IMR-90 (cell line): ENCODE data around the gene RNF38. TPM values are rescaled to one million over a fixed set of nuclear protein-coding genes. Genes with fewer than 3 reads are reported as not detected.

Source experiments
- ATAC-seq: fragments of 200-7000 bp; cut with Tn5 transposase; 2 replicates; pipeline ENCODE4 v1.9.1; 2020; ENCODE audit warnings: low read depth, mild to moderate bottlenecking, moderate library complexity
- BruUV-seq: library from RNA; stranded (reverse); fragments of 400-500 nt; replicated peaks from 2 replicates; lab custom pipeline; 2021; lab: Mats Ljungman, UMichigan
- CTCF ChIA-PET: fragments of 300-600 bp; formaldehyde crosslinking; extraction: SDS; loops from one replicate; lab custom pipeline; 2021; ENCODE audit warnings: antibody characterized with exemption; lab: Yijun Ruan, JAX
- POLR2A ChIA-PET: fragments of 300-600 bp; sonication (Branson Sonifier 250); formaldehyde crosslinking; loops from one replicate; lab custom pipeline; 2022; ENCODE audit warnings: antibody characterized with exemption; ENCODE audit not compliant: unreplicated experiment; lab: Charles Lee
- DNase-seq: peaks from one replicate; pipeline ENCODE4 v3.0.0; 2013
- H2AFZ ChIP-seq: replicated peaks from 2 replicates; pipeline ENCODE3; 2013; ENCODE audit warnings: low read length, mild to moderate bottlenecking; ENCODE audit not compliant: poor library complexity
- H2AK5ac ChIP-seq: 2 replicates; pipeline ENCODE4 v1.6.1; 2013; ENCODE audit warnings: low read depth, low read length, inconsistent platforms
- H2AK9ac ChIP-seq: replicated peaks from 2 replicates; pipeline ENCODE3; 2013; ENCODE audit warnings: mild to moderate bottlenecking, low read depth, low read length, moderate library complexity; ENCODE audit not compliant: poor library complexity
- H2BK120ac ChIP-seq: 2 replicates; pipeline ENCODE4 v1.6.1; 2013; ENCODE audit warnings: low read depth, low read length, inconsistent platforms
- H2BK15ac ChIP-seq: 3 replicates; pipeline ENCODE4 v1.6.1; 2013; ENCODE audit warnings: low read depth, low read length, inconsistent platforms
- H2BK20ac ChIP-seq: 2 replicates; pipeline ENCODE4 v1.6.1; 2013; ENCODE audit warnings: low read depth, mild to moderate bottlenecking, inconsistent platforms, low read length, moderate library complexity
- H2BK5ac ChIP-seq: 2 replicates; pipeline ENCODE4 v1.6.1; 2013; ENCODE audit warnings: mild to moderate bottlenecking, low read depth, low read length, inconsistent platforms; ENCODE audit not compliant: poor library complexity, severe bottlenecking
- H3K14ac ChIP-seq: replicated peaks from 2 replicates; pipeline ENCODE4 v1.6.1; 2013; ENCODE audit warnings: low read depth, low read length, inconsistent platforms
- H3K18ac ChIP-seq: 2 replicates; pipeline ENCODE4 v1.6.1; 2013; ENCODE audit warnings: low read depth, low read length, control low read depth
- H3K23ac ChIP-seq: 2 replicates; pipeline ENCODE4 v1.6.1; 2013; ENCODE audit warnings: low read depth, low read length, inconsistent platforms
- H3K27ac ChIP-seq: 2 replicates; pipeline ENCODE4 v1.5.1; 2013; ENCODE audit warnings: mild to moderate bottlenecking, control low read depth, low read length; ENCODE audit not compliant: insufficient read depth
- H3K27me3 ChIP-seq: 2 replicates; pipeline ENCODE4 v1.6.1; 2013; ENCODE audit warnings: low read length; ENCODE audit not compliant: control insufficient read depth, insufficient read depth
- H3K36me3 ChIP-seq: 2 replicates; pipeline ENCODE4 v1.6.1; 2013; ENCODE audit warnings: low read length, mixed read lengths; ENCODE audit not compliant: control insufficient read depth, insufficient read depth
- H3K4ac ChIP-seq: 2 replicates; pipeline ENCODE4 v1.6.1; 2013; ENCODE audit warnings: low read depth, low read length, inconsistent platforms
- H3K4me1 ChIP-seq: 2 replicates; pipeline ENCODE4 v1.6.1; 2013; ENCODE audit warnings: low read length, mixed read lengths; ENCODE audit not compliant: control insufficient read depth, insufficient read depth
- H3K4me2 ChIP-seq: 2 replicates; pipeline ENCODE4 v1.6.1; 2013; ENCODE audit warnings: low read depth, mild to moderate bottlenecking, control low read depth, low read length, moderate library complexity
- H3K4me3 ChIP-seq: 2 replicates; pipeline ENCODE4 v1.5.1; 2013; ENCODE audit warnings: low read depth, mild to moderate bottlenecking, control low read depth, low read length, moderate library complexity; ENCODE audit not compliant: insufficient read depth
- H3K56ac ChIP-seq: 2 replicates; pipeline ENCODE4 v1.6.1; 2013; ENCODE audit warnings: low read length, inconsistent platforms; ENCODE audit not compliant: insufficient read depth; ENCODE audit errors: extremely low read depth
- H3K79me1 ChIP-seq, 2 experiments: 2 replicates each; pipeline ENCODE4 v1.6.1; 2013; ENCODE audit warnings: low read length in 2 of 2, inconsistent platforms in 1 of 2, low read depth in 1 of 2
- H3K9ac ChIP-seq: 2 replicates; pipeline ENCODE4 v1.6.1; 2013; ENCODE audit warnings: low read depth, low read length, control low read depth
- H3K9me1 ChIP-seq: 2 replicates; pipeline ENCODE4 v1.6.1; 2013; ENCODE audit warnings: low read length, inconsistent platforms; ENCODE audit not compliant: insufficient read depth
- H3K9me3 ChIP-seq: 2 replicates; pipeline ENCODE4 v1.6.1; 2013; ENCODE audit warnings: low read length; ENCODE audit not compliant: control insufficient read depth, insufficient read depth
- H4K20me1 ChIP-seq: 2 replicates; pipeline ENCODE4 v1.6.1; 2013; ENCODE audit warnings: low read length, inconsistent platforms; ENCODE audit not compliant: insufficient read depth
- H4K5ac ChIP-seq: 2 replicates; pipeline ENCODE4 v1.6.1; 2013; ENCODE audit warnings: mild to moderate bottlenecking, low read depth, low read length, control low read depth
- H4K8ac ChIP-seq, 2 experiments: 2 replicates each; pipeline ENCODE4 v1.6.1; 2013; ENCODE audit warnings: low read depth in 2 of 2, low read length in 2 of 2, control low read depth in 1 of 2, inconsistent platforms in 1 of 2
- H4K91ac ChIP-seq: 2 replicates; pipeline ENCODE4 v1.6.1; 2013; ENCODE audit warnings: low read depth, low read length, inconsistent platforms; ENCODE audit not compliant: insufficient read depth
- CEBPB ChIP-seq: IDR thresholded peaks from 2 replicates; pipeline ENCODE4 v1.6.1; 2012; ENCODE audit warnings: low read depth, low read length, improper control_type of control experiment
- RAD21 ChIP-seq: IDR thresholded peaks from 2 replicates; pipeline ENCODE4 v1.6.1; 2012; ENCODE audit warnings: low read length, improper control_type of control experiment
- WGBS, 2 experiments: methylation state at CpG; one replicate each; pipeline versions ENCODE4 v1.1.5 to v1.1.7; 2013; ENCODE audit warnings: missing lambda C conversion rate in 2 of 2; ENCODE audit not compliant: insufficient read length in 1 of 2; ENCODE audit errors: extremely low coverage in 2 of 2; 5-methylcytosine and 5-hydroxymethylcytosine counted together
- dilution Hi-C: fragments of 300-500 bp; cut with HindIII; formaldehyde crosslinking; loops from one replicate; pipeline ENCODE4 v1.14.3; 2018; ENCODE audit warnings: low sequenced_read_pairs; ENCODE audit not compliant: unreplicated experiment
- in situ Hi-C: fragments of 300-500 bp; cut with MboI; formaldehyde crosslinking; loops from 3 replicates; pipeline ENCODE4 v1.14.3; 2019; ENCODE audit warnings: low sequenced_read_pairs, inconsistent platforms, mixed read lengths
- intact Hi-C: fragments of 100-400 bp; cut with micrococcal nuclease; formaldehyde crosslinking; loops from 2 replicates; pipeline ENCODE4 v1.10.0; 2022
- polyA plus RNA-seq, 3 experiments: library from polyadenylated mRNA; depleted of rRNA; stranded (reverse); fragments of >200 nt; gene quantifications; 2 replicates each; pipeline ENCODE4 v1.2.3, GENCODE V29; 2012; ENCODE audit warnings: low replicate concordance in 1 of 3
- total RNA-seq: library from RNA; depleted of rRNA; stranded (reverse); fragments of >200 nt; gene quantifications from 2 replicates; pipeline ENCODE4 v1.2.3, GENCODE V29; 2012

RNF38 gene
- total and polyA plus RNA-seq, 2 of the 4 experiments (the other 2 are of a cell fraction): 8.8 to 11.2 TPM

DNA sequence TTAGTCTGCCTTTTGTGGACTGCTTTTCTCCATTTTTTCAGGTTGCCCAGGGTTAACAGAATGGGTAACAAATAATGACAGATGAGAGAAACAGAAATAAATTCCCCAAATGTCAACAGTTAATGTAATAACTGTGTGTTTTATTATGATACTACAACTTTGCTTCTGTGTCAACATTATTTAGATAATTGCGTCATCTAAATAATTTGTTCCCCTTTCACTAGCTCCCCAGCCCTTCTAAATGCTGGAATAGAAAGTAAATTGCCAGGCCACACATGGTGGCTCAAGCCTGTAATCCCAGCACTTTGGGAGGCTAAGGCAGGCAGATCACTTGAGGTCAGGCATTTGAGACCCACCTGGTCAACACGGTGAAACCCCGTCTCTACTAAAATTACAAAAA lies 53.5 kb downstream of the RNF38 start:
- no peak overlapping the region for H2BK20ac ChIP-seq
- no peaks in the 10 kb centered on the region for H3K4me1 ChIP-seq
- no peak overlapping the region for H3K27ac ChIP-seq
- no TSS peak for BruUV-seq
- H3K4ac ChIP-seq: no peak overlapping the region
- H4K91ac ChIP-seq: no peak overlapping the region
- TF ChIP-seq CEBPB (peak; percentile 28; the same call in 1 of the 2 replicates), RAD21 (no peak)
- no peak overlapping the region for H2AFZ ChIP-seq
- H3K9ac ChIP-seq: no peak overlapping the region
- DNase-seq: no peak
- H2AK9ac ChIP-seq: no peak overlapping the region
- in situ Hi-C loops: no loop called here
- H4K5ac ChIP-seq: no peak overlapping the region
- H3K56ac ChIP-seq: no peak overlapping the region
- H2BK15ac ChIP-seq: no peak overlapping the region
- H3K9me1 ChIP-seq: 0 out of 2 replicates have a peak, but pooled peaks cover 3% of the 10 kb centered on the region
- H3K36me3 ChIP-seq: peaks cover 20% of the 10 kb centered on the region
- POLR2A ChIA-PET: no interaction called here
- no peak overlapping the region for H3K4me3 ChIP-seq
- dilution Hi-C loops: no loop called here
- no peak overlapping the region for H2BK5ac ChIP-seq
- no peak overlapping the region for H3K4me2 ChIP-seq
- H3K79me1 ChIP-seq: peaks cover 10 to 11% of the 10 kb centered on the region in 2 experiments
- no peaks in the 10 kb centered on the region for H4K20me1 ChIP-seq
- H3K18ac ChIP-seq: no peak overlapping the region
- no peak overlapping the region for H2AK5ac ChIP-seq
- H3K9me3 ChIP-seq: no peaks in the 10 kb centered on the region
- CTCF ChIA-PET: no interaction called here
- H2BK120ac ChIP-seq: no peak overlapping the region
- H3K23ac ChIP-seq: no peak overlapping the region
- intact Hi-C loops: no loop called here
- H4K8ac ChIP-seq: no peak overlapping the region
- H3K14ac ChIP-seq: no peak overlapping the region
- no peaks in the 10 kb centered on the region for H3K27me3 ChIP-seq
- no peak for ATAC-seq
- WGBS, 2 experiments: no CpG with 5 or more reads among the region's 3 CpGs
